H7 (cell line): ENCODE data around the gene TTLL11. TPM values are rescaled to one million over a fixed set of nuclear protein-coding genes. Genes with fewer than 3 reads are reported as not detected.
A peak's percentile ranks its signal among the peaks of the same experiment; 100 is the strongest.

Source experiments
- DNase-seq: peaks from one replicate; pipeline ENCODE4 v3.0.0; 2012
- H3K27me3 ChIP-seq: 2 replicates; pipeline ENCODE4 v1.6.0; 2011; ENCODE audit warnings: mild to moderate bottlenecking, low read length; ENCODE audit not compliant: control insufficient read depth, insufficient read depth
- H3K36me3 ChIP-seq: replicated peaks from 2 replicates; pipeline ENCODE4 v1.5.1; 2011; ENCODE audit warnings: low read length; ENCODE audit not compliant: control insufficient read depth, insufficient read depth
- H3K4me3 ChIP-seq: 2 replicates; pipeline ENCODE4 v1.5.1; 2011; ENCODE audit warnings: low read depth, mild to moderate bottlenecking, control low read depth, low read length, moderate library complexity; ENCODE audit not compliant: insufficient read depth
- total RNA-seq: library from RNA; depleted of rRNA; stranded (reverse); fragments of >200 nt; shearing (Covaris generic); gene quantifications from 2 replicates; pipeline ENCODE4 v1.2.3, GENCODE V29; 2014

Gene TTLL11
- total RNA-seq, 1 experiment from 2014 or later, result 0.97 TPM

- DNase-seq, result peak; percentile 27
- Histone ChIP-seq H3K36me3 (no peaks in the 10 kb centered on the region), H3K27me3 (no peaks in the 10 kb centered on the region), H3K4me3 (no peak overlapping the region)
Observed at GRCh38 chr9:121960665-121961064, 132.4 kb downstream of the TTLL11 start.

GRCh38 chr9:121958530-121958929 lies 134.6 kb downstream of the TTLL11 start:
- H3K36me3 ChIP-seq, result no peaks in the 10 kb centered on the region
- no peak for DNase-seq
- H3K4me3 ChIP-seq, result no peak overlapping the region
- no peaks in the 10 kb centered on the region for H3K27me3 ChIP-seq

- H3K27me3 ChIP-seq, result no peaks in the 10 kb centered on the region
- DNase-seq, result no peak
- no peaks in the 10 kb centered on the region for H3K36me3 ChIP-seq
- H3K4me3 ChIP-seq, result no peak overlapping the region
Observed at GRCh38 chr9:121956808-121957207, 136.3 kb downstream of the TTLL11 start.

GRCh38 chr9:121955649-121956048 lies 137.5 kb downstream of the TTLL11 start:
- H3K36me3 ChIP-seq, result no peaks in the 10 kb centered on the region
- no peak for DNase-seq
- no peaks in the 10 kb centered on the region for H3K27me3 ChIP-seq
- H3K4me3 ChIP-seq, result no peak overlapping the region

GRCh38 chr9:121954477-121955140 lies 138.5 kb downstream of the TTLL11 start:
- Histone ChIP-seq H3K36me3 (no peaks in the 10 kb centered on the region), H3K27me3 (no peaks in the 10 kb centered on the region), H3K4me3 (no peak overlapping the region)
- DNase-seq, result no peak

- H3K4me3 ChIP-seq, result no peak overlapping the region
- no peaks in the 10 kb centered on the region for H3K36me3 ChIP-seq
- no peak for DNase-seq
- H3K27me3 ChIP-seq, result no peaks in the 10 kb centered on the region
Observed at GRCh38 chr9:121952611-121953010, 140.5 kb downstream of the TTLL11 start.

- Histone ChIP-seq H3K4me3 (no peak overlapping the region), H3K27me3 (no peaks in the 10 kb centered on the region), H3K36me3 (no peaks in the 10 kb centered on the region)
- DNase-seq, result no peak
Observed at GRCh38 chr9:121950866-121951265, 142.2 kb downstream of the TTLL11 start.

- DNase-seq, result no peak
- H3K4me3 ChIP-seq, result no peak overlapping the region
Observed at GRCh38 chr9:121950441-121950840, 142.7 kb downstream of the TTLL11 start.

GRCh38 chr9:121949766-121950165 lies 143.3 kb downstream of the TTLL11 start:
- Histone ChIP-seq H3K36me3 (no peaks in the 10 kb centered on the region), H3K4me3 (no peak overlapping the region), H3K27me3 (no peaks in the 10 kb centered on the region)
- DNase-seq, result no peak

More at GRCh38 chr9:121950441-121950840, 142.7 kb downstream of the TTLL11 start:
- no peaks in the 10 kb centered on the region for H3K36me3 ChIP-seq
- H3K27me3 ChIP-seq, result no peaks in the 10 kb centered on the region

- DNase-seq, result no peak
- no peaks in the 10 kb centered on the region for H3K36me3 ChIP-seq
Observed at GRCh38 chr9:121949364-121949763, 143.7 kb downstream of the TTLL11 start.

GRCh38 chr9:121947775-121948174 lies 145.3 kb downstream of the TTLL11 start:
- Histone ChIP-seq H3K4me3 (no peak overlapping the region), H3K36me3 (no peaks in the 10 kb centered on the region), H3K27me3 (no peaks in the 10 kb centered on the region)
- no peak for DNase-seq

More at GRCh38 chr9:121949364-121949763, 143.7 kb downstream of the TTLL11 start:
- Histone ChIP-seq H3K4me3 (no peak overlapping the region), H3K27me3 (no peaks in the 10 kb centered on the region)

- no peak for DNase-seq
- no peaks in the 10 kb centered on the region for H3K36me3 ChIP-seq
- no peaks in the 10 kb centered on the region for H3K27me3 ChIP-seq
- H3K4me3 ChIP-seq, result no peak overlapping the region
Observed at GRCh38 chr9:121946465-121946864, 146.6 kb downstream of the TTLL11 start.

- Histone ChIP-seq H3K4me3 (no peak overlapping the region), H3K27me3 (no peaks in the 10 kb centered on the region), H3K36me3 (no peaks in the 10 kb centered on the region)
- no peak for DNase-seq
Observed at GRCh38 chr9:121945849-121946248, 147.3 kb downstream of the TTLL11 start.

GRCh38 chr9:121945281-121945680 lies 147.8 kb downstream of the TTLL11 start:
- H3K4me3 ChIP-seq, result no peak overlapping the region
- H3K27me3 ChIP-seq, result no peaks in the 10 kb centered on the region
- H3K36me3 ChIP-seq, result no peaks in the 10 kb centered on the region
- DNase-seq, result no peak

- Histone ChIP-seq H3K36me3 (no peaks in the 10 kb centered on the region), H3K4me3 (no peak overlapping the region), H3K27me3 (no peaks in the 10 kb centered on the region)
- no peak for DNase-seq
Observed at GRCh38 chr9:121944711-121945191, 148.4 kb downstream of the TTLL11 start.

- H3K36me3 ChIP-seq, result no peaks in the 10 kb centered on the region
Observed at GRCh38 chr9:121943463-121943862, 149.6 kb downstream of the TTLL11 start.

More at GRCh38 chr9:121943463-121943862, 149.6 kb downstream of the TTLL11 start:
- DNase-seq, result no peak
- no peak overlapping the region for H3K4me3 ChIP-seq
- H3K27me3 ChIP-seq, result no peaks in the 10 kb centered on the region
